ENCODE measurements around the gene ZFP90.
"Not testable (repeated sequence)": the region's sequence is repeated elsewhere in the genome, so short reads cannot be mapped to it uniquely, and the experiment has no call there.

The ZFP90 gene

GRCh38 chr16:68519225-68519745, 19.8 kb upstream of the ZFP90 start:
- no peak for DNase-seq

- DNase-seq: peak; percentile 92
Observed at GRCh38 chr16:68520649-68521086, 18.4 kb upstream of the ZFP90 start.

GRCh38 chr16:68524069-68524820, 14.8 kb upstream of the ZFP90 start:
- DNase-seq: no peak

GRCh38 chr16:68526143-68526781, 12.8 kb upstream of the ZFP90 start:
- DNase-seq: no peak

- DNase-seq: no peak
Observed at GRCh38 chr16:68526782-68527145, 12.3 kb upstream of the ZFP90 start.

- DNase-seq: no peak
Observed at GRCh38 chr16:68528233-68528632, 10.9 kb upstream of the ZFP90 start.

- DNase-seq: peak; percentile 92
Observed at GRCh38 chr16:68528686-68529379, 10.3 kb upstream of the ZFP90 start.

- DNase-seq: no peak
Observed at GRCh38 chr16:68529608-68529930, 9.5 kb upstream of the ZFP90 start.

GRCh38 chr16:68529931-68530701, 9.0 kb upstream of the ZFP90 start:
- DNase-seq: peak; percentile 92

- no peak for DNase-seq
Observed at GRCh38 chr16:68533937-68534336, 5.2 kb upstream of the ZFP90 start.

GRCh38 chr16:68535331-68535730, 3.8 kb upstream of the ZFP90 start:
- DNase-seq: no peak

- peak; percentile 54 for DNase-seq
Observed at GRCh38 chr16:68539711-68540239, 684 bp downstream of the ZFP90 start.

- peak; percentile 34 for DNase-seq
Observed at GRCh38 chr16:68548947-68549346, 9.9 kb downstream of the ZFP90 start.

GRCh38 chr16:68553186-68553585, 14.1 kb downstream of the ZFP90 start:
- no peak for DNase-seq

GRCh38 chr16:68560341-68560740, 21.2 kb downstream of the ZFP90 start:
- DNase-seq: not testable (repeated sequence)

- no peak for DNase-seq
Observed at GRCh38 chr16:68563631-68564381, 24.7 kb downstream of the ZFP90 start.

- no peak for DNase-seq
Observed at GRCh38 chr16:68564382-68564985, 25.4 kb downstream of the ZFP90 start.

- no peak for DNase-seq
Observed at GRCh38 chr16:68574479-68574878, 35.4 kb downstream of the ZFP90 start.

GRCh38 chr16:68575082-68575481, 36.0 kb downstream of the ZFP90 start:
- no peak for DNase-seq

GRCh38 chr16:68577352-68577853, 38.3 kb downstream of the ZFP90 start:
- DNase-seq: no peak
